HAP-1 (cell line): ENCODE measurements around the gene ASS1.
"Not testable (repeated sequence)": the region's sequence is repeated elsewhere in the genome, so short reads cannot be mapped to it uniquely, and the experiment has no call there.

Source experiments
- DNase-seq, 2 experiments: peaks; one replicate each; pipeline ENCODE4 v3.0.0-alpha.2; 2016 to 2020; ENCODE audit warnings: low spot score in 2 of 2
- H3K27me3 ChIP-seq: fragments of 250-450 bp; sonication (Bioruptor Pico); 2 replicates; pipeline ENCODE4 v1.5.1; 2020; ENCODE audit warnings: low read depth, mild to moderate bottlenecking, moderate library complexity
- H3K36me3 ChIP-seq: fragments of 250-450 bp; sonication (Bioruptor Pico); replicated peaks from 2 replicates; pipeline ENCODE4 v1.5.1; 2020; ENCODE audit warnings: mild to moderate bottlenecking
- H3K4me1 ChIP-seq: fragments of 250-450 bp; sonication (Bioruptor Pico); 2 replicates; pipeline ENCODE4 v1.5.1; 2020; ENCODE audit warnings: mild to moderate bottlenecking
- H3K4me3 ChIP-seq: fragments of 250-450 bp; sonication (Bioruptor Pico); 2 replicates; pipeline ENCODE4 v1.5.1; 2020; ENCODE audit warnings: mild to moderate bottlenecking, moderate library complexity
- H3K9me3 ChIP-seq: fragments of 250-450 bp; sonication (Bioruptor Pico); 2 replicates; pipeline ENCODE4 v1.5.1; 2020; ENCODE audit warnings: mild to moderate bottlenecking, moderate library complexity
- in situ Hi-C: fragments of 300-500 bp; cut with MboI; formaldehyde crosslinking; loops from 3 replicates; pipeline ENCODE4 v1.14.3; 2020; ENCODE audit warnings: low sequenced_read_pairs, inconsistent platforms, mixed read lengths

Gene ASS1

GRCh38 chr9:130444565-130445221 is at the start of gene ASS1:
Gene ASS1, plus strand, starts transcription at chr9:130444961. Its CDS starts 7,268 bp downstream, at chr9:130452229.
- DNase-seq, result peak; percentile 71 to 92
- Histone ChIP-seq H3K27me3 (no peaks in the 10 kb centered on the region), H3K4me3 (peak within 1 kb of the TSS; percentile 63), H3K36me3 (0 out of 2 replicates have a peak, but pooled peaks cover 3% of the 10 kb centered on the region), H3K9me3 (peaks cover 5% of the 10 kb centered on the region; the same call in 1 of the 2 replicates), H3K4me1 (peaks cover 34% of the 10 kb centered on the region)
- in situ Hi-C loops, result no loop called here

GRCh38 chr9:130395810-130396435 is 48.8 kb upstream of the ASS1 start:
- no peak for DNase-seq
- no peak overlapping the region for H3K4me3 ChIP-seq
- H3K4me1 ChIP-seq, result no peaks in the 10 kb centered on the region
- H3K36me3 ChIP-seq, result no peaks in the 10 kb centered on the region
- H3K9me3 ChIP-seq, result no peaks in the 10 kb centered on the region
- in situ Hi-C loops, result no loop called here
- no peaks in the 10 kb centered on the region for H3K27me3 ChIP-seq

GRCh38 chr9:130396581-130396980 is 48.2 kb upstream of the ASS1 start:
- no peaks in the 10 kb centered on the region for H3K27me3 ChIP-seq

GRCh38 chr9:130398487-130399240 is 46.1 kb upstream of the ASS1 start:
- DNase-seq, result no peak
- in situ Hi-C loops, result no loop called here
- H3K4me1 ChIP-seq, result no peaks in the 10 kb centered on the region
- no peaks in the 10 kb centered on the region for H3K36me3 ChIP-seq
- H3K27me3 ChIP-seq, result no peaks in the 10 kb centered on the region
- H3K9me3 ChIP-seq, result no peaks in the 10 kb centered on the region
- no peak overlapping the region for H3K4me3 ChIP-seq

More at GRCh38 chr9:130396581-130396980, 48.2 kb upstream of the ASS1 start:
- Histone ChIP-seq H3K4me1 (no peaks in the 10 kb centered on the region), H3K9me3 (no peaks in the 10 kb centered on the region), H3K4me3 (no peak overlapping the region), H3K36me3 (no peaks in the 10 kb centered on the region)
- DNase-seq, result peak in 1 of 2 experiments; percentile 24
- in situ Hi-C loops, result no loop called here

GRCh38 chr9:130399768-130400167 is 45.0 kb upstream of the ASS1 start:
- no peaks in the 10 kb centered on the region for H3K4me1 ChIP-seq
- DNase-seq, result no peak
- no peaks in the 10 kb centered on the region for H3K36me3 ChIP-seq
- in situ Hi-C loops, result no loop called here
- H3K4me3 ChIP-seq, result no peak overlapping the region
- no peaks in the 10 kb centered on the region for H3K27me3 ChIP-seq
- H3K9me3 ChIP-seq, result no peaks in the 10 kb centered on the region

- in situ Hi-C loops, result no loop called here
These were observed 43.9 kb upstream of the ASS1 start for GRCh38 chr9:130400870-130401269.

GRCh38 chr9:130401742-130402141 is 43.0 kb upstream of the ASS1 start:
- H3K36me3 ChIP-seq, in situ Hi-C loops, H3K27me3 ChIP-seq, H3K4me1 ChIP-seq, H3K9me3 ChIP-seq, H3K4me3 ChIP-seq, DNase-seq: not testable (repeated sequence)

More at GRCh38 chr9:130400870-130401269, 43.9 kb upstream of the ASS1 start:
- H3K27me3 ChIP-seq, result no peaks in the 10 kb centered on the region
- H3K36me3 ChIP-seq, result no peaks in the 10 kb centered on the region
- H3K9me3 ChIP-seq, result no peaks in the 10 kb centered on the region
- no peak for DNase-seq
- H3K4me1 ChIP-seq, result no peaks in the 10 kb centered on the region
- H3K4me3 ChIP-seq, result no peak overlapping the region

- Histone ChIP-seq H3K4me3 (no peak overlapping the region), H3K36me3 (no peaks in the 10 kb centered on the region), H3K9me3 (no peaks in the 10 kb centered on the region), H3K4me1 (no peaks in the 10 kb centered on the region), H3K27me3 (no peaks in the 10 kb centered on the region)
- DNase-seq, result no peak
- in situ Hi-C loops, result no loop called here
These were observed 42.5 kb upstream of the ASS1 start for GRCh38 chr9:130402243-130402642.

- no peaks in the 10 kb centered on the region for H3K9me3 ChIP-seq
- in situ Hi-C loops, result no loop called here
- DNase-seq, result no peak
- H3K27me3 ChIP-seq, result no peaks in the 10 kb centered on the region
- H3K4me3 ChIP-seq, result no peak overlapping the region
- no peaks in the 10 kb centered on the region for H3K4me1 ChIP-seq
- H3K36me3 ChIP-seq, result no peaks in the 10 kb centered on the region
These were observed 41.9 kb upstream of the ASS1 start for GRCh38 chr9:130402645-130403440.

- Histone ChIP-seq H3K27me3 (no peaks in the 10 kb centered on the region), H3K36me3 (no peaks in the 10 kb centered on the region), H3K4me1 (no peaks in the 10 kb centered on the region), H3K9me3 (no peaks in the 10 kb centered on the region), H3K4me3 (no peak overlapping the region)
- no peak for DNase-seq
- in situ Hi-C loops, result no loop called here
These were observed 39.0 kb upstream of the ASS1 start for GRCh38 chr9:130405657-130406257.

GRCh38 chr9:130406278-130406895 is 38.4 kb upstream of the ASS1 start:
- no peaks in the 10 kb centered on the region for H3K4me1 ChIP-seq
- DNase-seq, result no peak
- H3K4me3 ChIP-seq, result no peak overlapping the region
- in situ Hi-C loops, result no loop called here
- no peaks in the 10 kb centered on the region for H3K36me3 ChIP-seq
- no peaks in the 10 kb centered on the region for H3K9me3 ChIP-seq
- no peaks in the 10 kb centered on the region for H3K27me3 ChIP-seq

GRCh38 chr9:130407916-130408663 is 36.7 kb upstream of the ASS1 start:
- no peak overlapping the region for H3K4me3 ChIP-seq
- H3K27me3 ChIP-seq, result no peaks in the 10 kb centered on the region
- no peaks in the 10 kb centered on the region for H3K4me1 ChIP-seq
- H3K36me3 ChIP-seq, result no peaks in the 10 kb centered on the region
- no peak for DNase-seq
- H3K9me3 ChIP-seq, result no peaks in the 10 kb centered on the region
- in situ Hi-C loops, result no loop called here
